ENCODE data around the gene LBHD1.

LBHD1 gene

DNA sequence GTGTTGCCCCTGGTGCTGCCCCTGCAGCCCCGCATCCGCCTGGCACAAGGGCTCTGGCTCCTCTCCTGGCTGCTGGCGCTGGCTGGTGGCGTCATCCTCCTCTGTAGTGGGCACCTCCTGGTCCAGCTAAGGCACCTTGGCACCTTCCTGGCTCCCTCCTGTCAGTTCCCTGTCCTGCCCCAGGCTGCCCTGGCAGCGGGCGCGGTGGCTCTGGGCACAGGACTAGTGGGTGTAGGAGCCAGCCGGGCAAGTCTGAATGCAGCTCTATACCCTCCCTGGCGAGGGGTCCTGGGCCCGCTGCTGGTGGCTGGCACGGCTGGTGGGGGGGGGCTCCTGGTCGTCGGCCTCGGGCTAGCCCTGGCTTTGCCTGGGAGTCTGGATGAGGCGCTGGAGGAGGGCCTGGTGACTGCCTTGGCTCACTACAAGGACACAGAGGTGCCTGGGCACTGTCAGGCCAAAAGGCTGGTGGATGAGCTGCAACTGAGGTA, 58.7 kb downstream of the LBHD1 start:
- Mint-ChIP-seq H3K36me3 (ENCODE audit: low read depth) (peaks cover 9% of the 10 kb centered on the region), H3K27ac (peak overlapping the region; percentile 90 to 94 (median 94)), H3K4me3 (peak overlapping the region; percentile 67 to 85 (median 76)), H3K9me3 (no peaks in the 10 kb centered on the region), H3K4me1 (peaks cover 22% of the 10 kb centered on the region), H3K27me3 (ENCODE audit: low read depth) (peaks cover 5% of the 10 kb centered on the region)
- TF ChIP-seq, protein P1, sequence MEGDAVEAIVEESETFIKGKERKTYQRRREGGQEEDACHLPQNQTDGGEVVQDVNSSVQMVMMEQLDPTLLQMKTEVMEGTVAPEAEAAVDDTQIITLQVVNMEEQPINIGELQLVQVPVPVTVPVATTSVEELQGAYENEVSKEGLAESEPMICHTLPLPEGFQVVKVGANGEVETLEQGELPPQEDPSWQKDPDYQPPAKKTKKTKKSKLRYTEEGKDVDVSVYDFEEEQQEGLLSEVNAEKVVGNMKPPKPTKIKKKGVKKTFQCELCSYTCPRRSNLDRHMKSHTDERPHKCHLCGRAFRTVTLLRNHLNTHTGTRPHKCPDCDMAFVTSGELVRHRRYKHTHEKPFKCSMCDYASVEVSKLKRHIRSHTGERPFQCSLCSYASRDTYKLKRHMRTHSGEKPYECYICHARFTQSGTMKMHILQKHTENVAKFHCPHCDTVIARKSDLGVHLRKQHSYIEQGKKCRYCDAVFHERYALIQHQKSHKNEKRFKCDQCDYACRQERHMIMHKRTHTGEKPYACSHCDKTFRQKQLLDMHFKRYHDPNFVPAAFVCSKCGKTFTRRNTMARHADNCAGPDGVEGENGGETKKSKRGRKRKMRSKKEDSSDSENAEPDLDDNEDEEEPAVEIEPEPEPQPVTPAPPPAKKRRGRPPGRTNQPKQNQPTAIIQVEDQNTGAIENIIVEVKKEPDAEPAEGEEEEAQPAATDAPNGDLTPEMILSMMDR (IDR thresholded peaks at IDR 0.05; ENCODE audit: unreplicated experiment in 3 of 3), result no peak

Measured in nephron (organoid).